Measurements from ENCODE around the gene CCDC38. TPM values are rescaled to one million over a fixed set of nuclear protein-coding genes. Genes with fewer than 3 reads are reported as not detected.

Gene CCDC38
- total RNA-seq, 1 experiment from 2014 or later: not detected

- TF ChIP-seq SP1 (CRISPR knock-in tag; conservative IDR thresholded peaks at IDR 0.05) (peak; percentile 68), SMAD4 (CRISPR knock-in tag; IDR thresholded peaks at IDR 0.05) (no peak), NR1H2 (CRISPR knock-in tag; IDR thresholded peaks at IDR 0.05) (no peak), ZNF281 (CRISPR knock-in tag; IDR thresholded peaks at IDR 0.05) (peak; percentile 32; the same call in 1 of the 2 replicates), AR (CRISPR knock-in tag; IDR thresholded peaks at IDR 0.05) (no peak), ETV6 (CRISPR knock-in tag; IDR thresholded peaks at IDR 0.05) (peak; percentile 72; the same call in 1 of the 2 replicates), IRF2 (CRISPR knock-in tag; IDR thresholded peaks at IDR 0.05; ENCODE audit: borderline replicate concordance, low read depth) (no peak), NFE2L1 (CRISPR knock-in tag; IDR thresholded peaks at IDR 0.05) (no peak), FOXP1 (CRISPR knock-in tag; IDR thresholded peaks at IDR 0.05; ENCODE audit: borderline replicate concordance) (peak; percentile 36; the same call in 1 of the 2 replicates), CREM (CRISPR knock-in tag; IDR thresholded peaks at IDR 0.05) (0 out of 2 replicates have a peak, but pooled peaks have one; percentile 47), SMAD3 (CRISPR knock-in tag; IDR thresholded peaks at IDR 0.05; ENCODE audit: borderline replicate concordance) (no peak), MXD4 (CRISPR knock-in tag; IDR thresholded peaks at IDR 0.05; ENCODE audit: borderline replicate concordance) (no peak), TEAD4 (CRISPR knock-in tag; IDR thresholded peaks at IDR 0.05) (no peak), PRRX2 (CRISPR knock-in tag; IDR thresholded peaks at IDR 0.05) (no peak; the same call in 1 of the 2 replicates), USF2 (CRISPR knock-in tag; IDR thresholded peaks at IDR 0.05) (peak; percentile 62), OVOL2 (CRISPR knock-in tag; IDR thresholded peaks at IDR 0.05; ENCODE audit: borderline replicate concordance) (no peak), ZNF138 (CRISPR knock-in tag; conservative IDR thresholded peaks at IDR 0.05) (no peak), TCF7 (CRISPR knock-in tag; IDR thresholded peaks at IDR 0.05; ENCODE audit: low read depth) (no peak), ZNF532 (CRISPR knock-in tag; IDR thresholded peaks at IDR 0.05; ENCODE audit: borderline replicate concordance) (no peak), IRF1 (CRISPR knock-in tag; IDR thresholded peaks at IDR 0.05) (no peak), ZMAT4 (CRISPR knock-in tag; IDR thresholded peaks at IDR 0.05) (no peak), CBFB (CRISPR knock-in tag; IDR thresholded peaks at IDR 0.05; ENCODE audit: low read depth) (no peak; the same call in 1 of the 2 replicates)
These were observed 83.7 kb downstream of the CCDC38 start, which contains the start of gene SNRPF (continued) for GRCh38 chr12:95858451-95859343.

All from WTC11 (cell line).